Choroid plexus epithelial cell (primary cell): ENCODE data around the gene PDZD8.

ENCODE experiments used
- DNase-seq: peaks from one replicate; pipeline ENCODE4 v3.0.0-alpha.2; 2010; ENCODE audit warnings: low read depth
- H3K4me3 ChIP-seq: 2 replicates; pipeline ENCODE4 v1.5.1; 2011; ENCODE audit warnings: low read depth, mild to moderate bottlenecking, control low read depth, low read length, moderate library complexity
- CTCF ChIP-seq: conservative IDR thresholded peaks from 2 replicates; pipeline ENCODE4 v1.5.1; 2011; ENCODE audit warnings: low read depth, mild to moderate bottlenecking, control low read depth, inconsistent platforms, low read length, moderate library complexity

The PDZD8 gene

DNA sequence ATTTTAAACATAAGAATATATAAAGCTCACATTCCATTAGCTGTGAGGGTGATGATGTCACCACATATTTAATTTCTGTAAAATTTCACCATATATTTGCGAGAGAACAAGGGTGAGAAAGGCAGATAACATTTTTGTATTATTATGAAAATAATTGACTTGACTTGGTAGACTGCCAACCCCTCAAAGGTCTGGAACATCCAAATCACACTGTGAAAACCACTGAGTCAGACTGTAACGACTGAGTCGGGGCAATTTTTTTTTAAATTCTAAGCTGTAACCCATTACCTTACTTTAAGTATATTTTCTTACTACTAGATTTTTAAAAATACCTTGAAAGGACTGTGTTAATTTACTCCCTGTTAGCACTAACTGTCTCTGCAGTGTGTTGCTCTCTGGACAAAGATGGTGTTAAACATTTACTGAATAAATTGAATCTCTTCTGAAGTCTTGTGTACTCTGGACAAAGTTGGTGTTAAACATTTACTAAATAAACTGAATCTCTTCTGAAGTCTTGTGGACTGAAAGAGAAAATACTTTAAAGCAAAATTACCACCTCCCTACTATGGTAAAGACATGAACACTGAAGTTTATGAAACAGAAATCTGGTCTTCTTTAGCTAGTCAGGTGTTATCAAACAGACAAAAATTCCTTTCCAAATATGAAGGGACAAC lies 14.1 kb downstream of the PDZD8 start:
- peak; percentile 79 for DNase-seq
- no peak for TF ChIP-seq CTCF
- H3K4me3 ChIP-seq: no peak overlapping the region

DNA sequence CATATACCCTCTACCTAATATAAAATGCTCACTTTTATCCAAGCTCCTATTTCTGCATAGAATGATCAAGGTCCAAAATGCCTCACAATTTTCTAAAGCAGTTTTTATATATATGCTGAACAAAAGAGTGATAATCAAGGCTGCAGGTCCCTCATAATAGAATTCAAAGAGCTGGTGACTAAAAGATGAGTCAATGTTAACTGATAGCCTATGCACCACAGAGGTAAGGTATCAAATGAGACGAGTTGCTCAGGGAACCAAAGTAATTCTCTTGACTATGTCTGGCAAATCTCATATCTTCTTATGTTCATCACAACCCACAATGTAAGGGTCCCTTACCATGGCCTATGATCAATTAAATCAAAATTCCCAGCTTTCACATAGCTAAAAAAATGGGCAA lies 15.2 kb downstream of the PDZD8 start:
- no peak overlapping the region for H3K4me3 ChIP-seq
- DNase-seq: no peak
- TF ChIP-seq CTCF: no peak

- DNase-seq: no peak
- H3K4me3 ChIP-seq: no peak overlapping the region
- no peak for TF ChIP-seq CTCF
Measured at GRCh38 chr10:117355072-117355471, 20.2 kb downstream of the PDZD8 start.

- no peak for TF ChIP-seq CTCF
- DNase-seq: no peak
- H3K4me3 ChIP-seq: no peak overlapping the region
Measured at GRCh38 chr10:117353684-117354083, 21.6 kb downstream of the PDZD8 start.

DNA sequence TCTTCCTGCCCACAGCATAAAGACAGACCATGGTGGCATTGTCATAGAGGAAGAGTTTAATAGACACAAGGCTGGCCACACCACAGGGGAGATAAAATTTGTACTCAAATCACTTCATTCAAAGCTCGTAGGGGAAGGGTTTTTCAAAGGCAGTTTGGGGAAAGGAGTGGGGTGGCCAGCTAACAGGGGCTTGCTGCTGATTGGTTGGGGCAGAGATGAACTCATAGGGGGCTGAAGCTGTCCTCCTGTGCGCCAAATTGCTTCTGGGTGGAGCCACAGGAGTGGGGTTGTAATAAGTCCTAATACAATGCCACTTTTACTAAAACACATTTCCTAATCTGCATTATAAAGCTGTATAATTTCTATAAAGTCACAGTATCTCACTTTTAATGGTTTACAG lies 22.5 kb downstream of the PDZD8 start:
- H3K4me3 ChIP-seq: no peak overlapping the region
- TF ChIP-seq CTCF: no peak
- no peak for DNase-seq

GRCh38 chr10:117351996-117352395 lies 23.2 kb downstream of the PDZD8 start:
- DNase-seq: no peak
- TF ChIP-seq CTCF: no peak
- H3K4me3 ChIP-seq: no peak overlapping the region

- no peak for TF ChIP-seq CTCF
- no peak overlapping the region for H3K4me3 ChIP-seq
- DNase-seq: no peak
Measured at GRCh38 chr10:117351558-117351957, 23.7 kb downstream of the PDZD8 start.
